ENCODE measurements around the gene ZMYM3. TPM values are rescaled to one million over a fixed set of nuclear protein-coding genes. Genes with fewer than 3 reads are reported as not detected.

ZMYM3 gene
- total RNA-seq, 6 experiments from 2014 or later: 8.2 to 13.7 (median 10.1) TPM

DNA sequence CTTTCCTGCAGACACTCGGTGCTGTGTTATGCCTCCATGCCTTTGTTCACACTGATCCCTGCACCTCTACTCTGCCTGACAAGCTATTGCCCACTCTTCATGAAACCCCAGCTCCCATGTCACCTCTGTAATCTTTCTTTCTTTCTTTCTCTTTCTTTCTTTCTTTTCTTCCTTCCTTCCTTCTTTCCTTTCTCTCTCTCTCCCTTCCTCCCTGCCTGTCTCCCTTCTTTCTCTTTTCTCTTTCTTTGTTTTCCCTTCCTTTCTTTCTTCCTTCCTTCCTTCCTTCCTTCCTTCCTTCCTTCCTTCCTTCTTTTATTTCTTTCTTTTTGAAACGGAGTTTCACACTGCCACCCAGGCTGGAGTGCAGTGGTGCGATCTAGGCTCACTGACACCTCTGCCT is 18.5 kb downstream of the ZMYM3 start:
- DNase-seq: no peak
- no peak overlapping the region for H3K4me3 ChIP-seq
- H3K9me3 ChIP-seq: no peaks in the 10 kb centered on the region
- peaks cover 0 to 9% (median 0%) of the 10 kb centered on the region in 4 donors for H3K4me1 ChIP-seq
- no peak for TF ChIP-seq POLR2A (IDR thresholded peaks at IDR 0.05)
- TF ChIP-seq, protein P1, sequence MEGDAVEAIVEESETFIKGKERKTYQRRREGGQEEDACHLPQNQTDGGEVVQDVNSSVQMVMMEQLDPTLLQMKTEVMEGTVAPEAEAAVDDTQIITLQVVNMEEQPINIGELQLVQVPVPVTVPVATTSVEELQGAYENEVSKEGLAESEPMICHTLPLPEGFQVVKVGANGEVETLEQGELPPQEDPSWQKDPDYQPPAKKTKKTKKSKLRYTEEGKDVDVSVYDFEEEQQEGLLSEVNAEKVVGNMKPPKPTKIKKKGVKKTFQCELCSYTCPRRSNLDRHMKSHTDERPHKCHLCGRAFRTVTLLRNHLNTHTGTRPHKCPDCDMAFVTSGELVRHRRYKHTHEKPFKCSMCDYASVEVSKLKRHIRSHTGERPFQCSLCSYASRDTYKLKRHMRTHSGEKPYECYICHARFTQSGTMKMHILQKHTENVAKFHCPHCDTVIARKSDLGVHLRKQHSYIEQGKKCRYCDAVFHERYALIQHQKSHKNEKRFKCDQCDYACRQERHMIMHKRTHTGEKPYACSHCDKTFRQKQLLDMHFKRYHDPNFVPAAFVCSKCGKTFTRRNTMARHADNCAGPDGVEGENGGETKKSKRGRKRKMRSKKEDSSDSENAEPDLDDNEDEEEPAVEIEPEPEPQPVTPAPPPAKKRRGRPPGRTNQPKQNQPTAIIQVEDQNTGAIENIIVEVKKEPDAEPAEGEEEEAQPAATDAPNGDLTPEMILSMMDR (IDR thresholded peaks at IDR 0.05): no peak
- WGBS (ENCODE audit: insufficient coverage, low coverage, low lambda C conversion rate, missing lambda C conversion rate): 30% methylated on average over 1 of the region's 3 CpGs
- no peaks in the 10 kb centered on the region for H3K27me3 ChIP-seq
- H3K36me3 ChIP-seq: no peaks in the 10 kb centered on the region
- intact Hi-C loops (cut with DNase I): no loop called here
- H3K27ac ChIP-seq: no peak overlapping the region
- no peak for ATAC-seq

GRCh38 chrX:71228063-71228642 is 25.8 kb downstream of the ZMYM3 start:
- Histone ChIP-seq H3K27ac (peak overlapping the region in 2 of 3 donors; percentile 33 to 55), H3K36me3 (peaks cover 0 to 10% (median 0%) of the 10 kb centered on the region in 4 donors), H3K9me3 (no peaks in the 10 kb centered on the region), H3K4me1 (peaks cover 0 to 47% (median 17%) of the 10 kb centered on the region in 4 donors), H3K27me3 (no peaks in the 10 kb centered on the region), H3K4me3 (no peak overlapping the region)
- TF ChIP-seq POLR2A (IDR thresholded peaks at IDR 0.05): no peak
- TF ChIP-seq, protein P1 (IDR thresholded peaks at IDR 0.05): no peak
- DNase-seq (peak in 1 of 3 donors; percentile 65), ATAC-seq (peak; percentile 68 to 77 (median 75))
- intact Hi-C loops (cut with DNase I): no loop called here
- WGBS (ENCODE audit: insufficient coverage, low coverage, low lambda C conversion rate, missing lambda C conversion rate): 36% methylated on average over 1 of the region's 1 CpG

DNA sequence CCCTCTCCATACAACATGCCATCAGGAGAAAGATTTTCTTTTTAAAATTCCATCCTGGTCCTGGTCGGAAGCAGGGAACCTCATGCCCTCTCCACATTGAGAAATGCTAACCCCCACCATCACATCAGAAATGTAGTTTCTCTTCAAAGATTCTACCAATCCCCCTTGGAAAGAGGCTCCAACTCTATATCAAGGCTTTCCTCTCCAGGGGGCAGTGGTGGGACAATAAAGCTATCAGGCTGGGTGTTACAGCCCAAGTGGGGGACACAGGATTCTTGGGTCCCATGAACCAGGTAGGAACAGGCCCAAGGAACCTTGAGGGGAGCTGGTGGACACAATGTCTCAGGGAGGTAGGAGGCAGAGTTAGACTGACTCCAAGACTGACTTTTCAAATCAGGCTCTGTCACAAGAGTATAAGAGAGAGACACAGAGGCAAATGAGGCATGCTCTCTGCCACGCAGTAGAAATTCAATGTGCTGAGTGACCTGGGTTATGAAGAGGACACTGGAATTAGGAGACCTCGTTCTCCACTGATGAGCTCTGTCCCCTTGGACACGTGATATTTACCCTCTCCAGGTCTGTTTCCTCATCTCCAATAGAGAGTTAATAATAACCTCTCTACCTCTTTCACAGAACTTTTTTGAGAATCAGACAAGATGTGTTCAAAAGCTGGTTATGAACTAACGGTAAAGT is 26.4 kb downstream of the ZMYM3 start:
- no peaks in the 10 kb centered on the region for H3K9me3 ChIP-seq
- H3K27ac ChIP-seq: peak overlapping the region in 2 of 3 donors; percentile 33 to 55
- peaks cover 0 to 44% (median 17%) of the 10 kb centered on the region in 4 donors for H3K4me1 ChIP-seq

GRCh38 chrX:71225676-71226075 is 28.3 kb downstream of the ZMYM3 start:
- TF ChIP-seq, protein P1 (IDR thresholded peaks at IDR 0.05): no peak
- TF ChIP-seq POLR2A (IDR thresholded peaks at IDR 0.05): no peak
- ATAC-seq (no peak), DNase-seq (no peak)
- intact Hi-C loops (cut with DNase I): no loop called here
- Histone ChIP-seq H3K27ac (no peak overlapping the region), H3K9me3 (no peaks in the 10 kb centered on the region), H3K4me1 (peaks cover 0 to 59% (median 17%) of the 10 kb centered on the region in 4 donors), H3K4me3 (no peak overlapping the region), H3K36me3 (peaks cover 0 to 10% (median 0%) of the 10 kb centered on the region in 4 donors), H3K27me3 (no peaks in the 10 kb centered on the region)
- WGBS (ENCODE audit: insufficient coverage, low coverage, low lambda C conversion rate, missing lambda C conversion rate): 57% methylated on average over 4 of the region's 5 CpGs

More for the DNA sequence above, 26.4 kb downstream of the ZMYM3 start:
- no peak for TF ChIP-seq POLR2A (IDR thresholded peaks at IDR 0.05)
- TF ChIP-seq, protein P1 (IDR thresholded peaks at IDR 0.05): peak in 2 of 4 donors; percentile 23 to 28
- WGBS (ENCODE audit: insufficient coverage, low coverage, low lambda C conversion rate, missing lambda C conversion rate): 18% methylated on average over 5 of the region's 5 CpGs
- Histone ChIP-seq H3K36me3 (peaks cover 0 to 10% (median 0%) of the 10 kb centered on the region in 4 donors), H3K27me3 (no peaks in the 10 kb centered on the region), H3K4me3 (no peak overlapping the region)
- ATAC-seq: peak; percentile 75 to 86 (median 78)
- DNase-seq: peak in 1 of 3 donors; percentile 57
- intact Hi-C loops (cut with DNase I): no loop called here

Measured in right lobe of liver (tissue), 6 donors.